Caco-2 (cell line): Measurements from ENCODE around the gene CDH6. TPM values are rescaled to one million over a fixed set of nuclear protein-coding genes. Genes with fewer than 3 reads are reported as not detected.

Experiments
- BruUV-seq: library from RNA; stranded (reverse); fragments of 400-500 nt; replicated peaks from 2 replicates; lab custom pipeline; 2021; lab: Mats Ljungman, UMichigan
- CTCF ChIA-PET: fragments of 300-600 bp; sonication (Branson Sonifier 250); formaldehyde crosslinking; loops from one replicate; lab custom pipeline; 2022; ENCODE audit warnings: antibody characterized with exemption; lab: Charles Lee
- POLR2A ChIA-PET: fragments of 300-600 bp; sonication (Branson Sonifier 250); formaldehyde crosslinking; loops from one replicate; lab custom pipeline; 2022; ENCODE audit warnings: antibody characterized with exemption; lab: Charles Lee
- DNase-seq, 2 experiments: peaks; one replicate each; pipeline versions ENCODE4 v3.0.0 to v3.0.0-alpha.2; 2020 to 2022
- H3K27me3 ChIP-seq: replicated peaks from 2 replicates; pipeline ENCODE4 v1.6.0; 2011; ENCODE audit warnings: low read length; ENCODE audit not compliant: control insufficient read depth, insufficient read depth
- H3K36me3 ChIP-seq: 2 replicates; pipeline ENCODE4 v1.5.1; 2011; ENCODE audit warnings: low read length; ENCODE audit not compliant: control insufficient read depth, insufficient read depth
- H3K4me1 ChIP-seq: fragments of 250-450 bp; sonication (Bioruptor Pico); 2 replicates; pipeline ENCODE4 v1.5.1; 2020; ENCODE audit warnings: mild to moderate bottlenecking
- H3K4me3 ChIP-seq: 2 replicates; pipeline ENCODE4 v1.5.1; 2011; ENCODE audit warnings: low read depth, mild to moderate bottlenecking, control low read depth, low read length
- H3K9me3 ChIP-seq: fragments of 250-450 bp; sonication (Bioruptor Pico); 2 replicates; pipeline ENCODE4 v1.5.1; 2020; ENCODE audit warnings: mild to moderate bottlenecking, moderate library complexity
- H3K27ac Mint-ChIP-seq: one replicate; pipeline ENCODE4 v1.8.0; 2022; ENCODE audit warnings: mixed read lengths; ENCODE audit not compliant: unreplicated experiment
- H3K27me3 Mint-ChIP-seq: one replicate; pipeline ENCODE4 v1.8.0; 2022; ENCODE audit warnings: mixed read lengths; ENCODE audit not compliant: insufficient read depth, unreplicated experiment
- H3K36me3 Mint-ChIP-seq: one replicate; pipeline ENCODE4 v1.8.0; 2022; ENCODE audit warnings: mild to moderate bottlenecking, mixed read lengths; ENCODE audit not compliant: insufficient read depth, unreplicated experiment
- H3K4me1 Mint-ChIP-seq: one replicate; pipeline ENCODE4 v1.8.0; 2022; ENCODE audit warnings: low read depth, mixed read lengths; ENCODE audit not compliant: unreplicated experiment
- H3K4me3 Mint-ChIP-seq: one replicate; pipeline ENCODE4 v1.8.0; 2022; ENCODE audit warnings: mild to moderate bottlenecking, moderate library complexity, mixed read lengths; ENCODE audit not compliant: unreplicated experiment
- H3K9me3 Mint-ChIP-seq: one replicate; pipeline ENCODE4 v1.8.0; 2022; ENCODE audit warnings: mixed read lengths; ENCODE audit not compliant: unreplicated experiment
- CTCF ChIP-seq, 2 experiments: fragments of 200-600 bp in 1 of 2; IDR thresholded peaks; 1 replicate in 1 of 2; 2 replicates in 1 of 2; pipeline versions ENCODE4 v1.5.1 to v1.8.0; 2011 to 2022; ENCODE audit warnings: antibody characterized with exemption in 1 of 2, control low read depth in 1 of 2, inconsistent platforms in 1 of 2, low read depth in 1 of 2, low read length in 1 of 2, mild to moderate bottlenecking in 1 of 2, moderate library complexity in 1 of 2; ENCODE audit not compliant: insufficient read depth in 1 of 2, severe bottlenecking in 1 of 2, unreplicated experiment in 1 of 2
- intact Hi-C: fragments of 100-400 bp; cut with micrococcal nuclease; formaldehyde crosslinking; loops from one replicate; pipeline ENCODE4 v1.10.0; 2022; ENCODE audit not compliant: unreplicated experiment
- total RNA-seq: library from RNA; stranded (reverse); gene quantifications from 2 replicates; pipeline ENCODE4 v1.2.3, GENCODE V29; 2022

The CDH6 gene
- total RNA-seq, 1 experiment from 2014 or later = 18.0 TPM

- no TSS peak for BruUV-seq
- Histone ChIP-seq H3K9me3 (no peaks in the 10 kb centered on the region), H3K27me3 (no peaks in the 10 kb centered on the region), H3K36me3 (no peaks in the 10 kb centered on the region), H3K4me3 (no peak overlapping the region), H3K4me1 (no peaks in the 10 kb centered on the region)
- peaks cover 5% of the 10 kb centered on the region for H3K27me3 Mint-ChIP-seq
- no peak overlapping the region for H3K4me3 Mint-ChIP-seq
- no peaks in the 10 kb centered on the region for H3K4me1 Mint-ChIP-seq
- POLR2A ChIA-PET = no interaction called here
- H3K36me3 Mint-ChIP-seq = no peaks in the 10 kb centered on the region
- intact Hi-C loops = no loop called here
- DNase-seq = no peak
- H3K27ac Mint-ChIP-seq = no peak overlapping the region
- TF ChIP-seq CTCF (IDR thresholded peaks at IDR 0.05; ENCODE audit: insufficient read depth in 1 of 2, low read depth in 1 of 2, low read length in 1 of 2, severe bottlenecking in 1 of 2, unreplicated experiment in 1 of 2) = no peak
- H3K9me3 Mint-ChIP-seq = no peaks in the 10 kb centered on the region
- CTCF ChIA-PET = no interaction called here
Measured at GRCh38 chr5:31333475-31333874, 140.0 kb downstream of the CDH6 start.

- H3K27me3 ChIP-seq = no peaks in the 10 kb centered on the region
- Mint-ChIP-seq H3K4me1 (no peaks in the 10 kb centered on the region), H3K36me3 (no peaks in the 10 kb centered on the region), H3K4me3 (no peak overlapping the region), H3K9me3 (no peaks in the 10 kb centered on the region), H3K27me3 (peaks cover 8% of the 10 kb centered on the region), H3K27ac (no peak overlapping the region)
- H3K36me3 ChIP-seq = no peaks in the 10 kb centered on the region
- POLR2A ChIA-PET = no interaction called here
- CTCF ChIA-PET = no interaction called here
- no peaks in the 10 kb centered on the region for H3K4me1 ChIP-seq
- no TSS peak for BruUV-seq
- intact Hi-C loops = no loop called here
- H3K4me3 ChIP-seq = no peak overlapping the region
- DNase-seq = no peak
- no peaks in the 10 kb centered on the region for H3K9me3 ChIP-seq
- no peak for TF ChIP-seq CTCF (IDR thresholded peaks at IDR 0.05; ENCODE audit: insufficient read depth in 1 of 2, low read depth in 1 of 2, low read length in 1 of 2, severe bottlenecking in 1 of 2, unreplicated experiment in 1 of 2)
Measured at GRCh38 chr5:31334061-31334860, 140.8 kb downstream of the CDH6 start.

- no peak overlapping the region for H3K27ac Mint-ChIP-seq
- ChIA-PET CTCF (no interaction called here), POLR2A (no interaction called here)
- intact Hi-C loops = no loop called here
- peaks cover 6% of the 10 kb centered on the region for H3K27me3 Mint-ChIP-seq
- Histone ChIP-seq H3K4me3 (no peak overlapping the region), H3K9me3 (no peaks in the 10 kb centered on the region), H3K27me3 (no peaks in the 10 kb centered on the region), H3K4me1 (no peaks in the 10 kb centered on the region), H3K36me3 (no peaks in the 10 kb centered on the region)
- H3K4me1 Mint-ChIP-seq = no peaks in the 10 kb centered on the region
- no peak overlapping the region for H3K4me3 Mint-ChIP-seq
- no TSS peak for BruUV-seq
- no peak for TF ChIP-seq CTCF (IDR thresholded peaks at IDR 0.05; ENCODE audit: insufficient read depth in 1 of 2, low read depth in 1 of 2, low read length in 1 of 2, severe bottlenecking in 1 of 2, unreplicated experiment in 1 of 2)
- H3K9me3 Mint-ChIP-seq = no peaks in the 10 kb centered on the region
- no peaks in the 10 kb centered on the region for H3K36me3 Mint-ChIP-seq
- DNase-seq = no peak
Measured at GRCh38 chr5:31335456-31335855, 142.0 kb downstream of the CDH6 start.
